ENCODE results near the gene CDKN3.

- TF ChIP-seq, protein P1, sequence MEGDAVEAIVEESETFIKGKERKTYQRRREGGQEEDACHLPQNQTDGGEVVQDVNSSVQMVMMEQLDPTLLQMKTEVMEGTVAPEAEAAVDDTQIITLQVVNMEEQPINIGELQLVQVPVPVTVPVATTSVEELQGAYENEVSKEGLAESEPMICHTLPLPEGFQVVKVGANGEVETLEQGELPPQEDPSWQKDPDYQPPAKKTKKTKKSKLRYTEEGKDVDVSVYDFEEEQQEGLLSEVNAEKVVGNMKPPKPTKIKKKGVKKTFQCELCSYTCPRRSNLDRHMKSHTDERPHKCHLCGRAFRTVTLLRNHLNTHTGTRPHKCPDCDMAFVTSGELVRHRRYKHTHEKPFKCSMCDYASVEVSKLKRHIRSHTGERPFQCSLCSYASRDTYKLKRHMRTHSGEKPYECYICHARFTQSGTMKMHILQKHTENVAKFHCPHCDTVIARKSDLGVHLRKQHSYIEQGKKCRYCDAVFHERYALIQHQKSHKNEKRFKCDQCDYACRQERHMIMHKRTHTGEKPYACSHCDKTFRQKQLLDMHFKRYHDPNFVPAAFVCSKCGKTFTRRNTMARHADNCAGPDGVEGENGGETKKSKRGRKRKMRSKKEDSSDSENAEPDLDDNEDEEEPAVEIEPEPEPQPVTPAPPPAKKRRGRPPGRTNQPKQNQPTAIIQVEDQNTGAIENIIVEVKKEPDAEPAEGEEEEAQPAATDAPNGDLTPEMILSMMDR (IDR thresholded peaks at IDR 0.05; ENCODE audit: insufficient read depth, low read depth, low read length) = no peak
- no peak for TF ChIP-seq EZH2 (IDR thresholded peaks at IDR 0.05; ENCODE audit: insufficient read depth, low read length)
Measured at GRCh38 chr14:54396183-54396492, 669 bp upstream of the CDKN3 start.
